LNCAP (cell line): ENCODE results near the gene ZNF407.

Experiments
- CTCF ChIP-seq: fragments of 450-650 bp; IDR thresholded peaks from 2 replicates; pipeline ENCODE4 v1.5.1; 2017; ENCODE audit warnings: mild to moderate bottlenecking

The ZNF407 gene

GRCh38 chr18:74942319-74942910 lies 344.7 kb downstream of the ZNF407 start:
- TF ChIP-seq CTCF, result no peak

- TF ChIP-seq CTCF, result no peak
Observed at GRCh38 chr18:74944676-74945075, 347.0 kb downstream of the ZNF407 start.

DNA sequence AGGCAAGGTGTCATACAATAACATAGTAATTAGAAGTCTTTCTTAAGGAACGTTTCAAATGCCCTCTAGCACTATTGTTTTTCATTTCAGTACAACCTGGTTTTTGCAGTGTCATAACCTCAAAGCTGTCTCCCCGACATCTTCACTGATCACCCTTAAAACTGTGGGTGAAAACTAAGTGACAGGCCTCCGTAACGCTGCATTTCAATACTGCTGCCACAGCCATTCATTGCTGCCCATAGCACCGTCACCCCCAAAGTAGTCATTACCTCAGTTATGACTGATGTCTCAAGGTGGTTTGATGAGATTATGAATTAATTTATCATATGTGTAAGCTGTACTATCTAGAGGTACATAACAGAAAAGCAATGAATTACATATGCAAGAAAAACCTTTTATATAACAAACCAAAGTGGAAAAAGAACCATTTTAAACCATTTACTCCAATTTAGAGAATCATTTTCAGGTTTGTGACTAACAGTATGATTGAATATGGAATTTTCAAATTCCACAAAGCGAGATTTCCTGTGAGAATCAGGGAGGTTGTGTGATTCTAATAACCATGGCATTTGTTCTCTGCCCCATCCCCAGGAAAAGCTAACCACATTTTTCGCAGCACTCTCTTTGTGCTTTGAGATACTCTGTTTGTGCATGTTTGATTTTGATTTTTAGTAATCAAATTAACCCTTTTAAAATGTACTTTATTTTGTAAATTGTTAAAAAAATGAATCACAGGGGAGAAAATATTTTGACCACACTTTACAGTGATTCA lies 348.3 kb downstream of the ZNF407 start:
- no peak for TF ChIP-seq CTCF

DNA sequence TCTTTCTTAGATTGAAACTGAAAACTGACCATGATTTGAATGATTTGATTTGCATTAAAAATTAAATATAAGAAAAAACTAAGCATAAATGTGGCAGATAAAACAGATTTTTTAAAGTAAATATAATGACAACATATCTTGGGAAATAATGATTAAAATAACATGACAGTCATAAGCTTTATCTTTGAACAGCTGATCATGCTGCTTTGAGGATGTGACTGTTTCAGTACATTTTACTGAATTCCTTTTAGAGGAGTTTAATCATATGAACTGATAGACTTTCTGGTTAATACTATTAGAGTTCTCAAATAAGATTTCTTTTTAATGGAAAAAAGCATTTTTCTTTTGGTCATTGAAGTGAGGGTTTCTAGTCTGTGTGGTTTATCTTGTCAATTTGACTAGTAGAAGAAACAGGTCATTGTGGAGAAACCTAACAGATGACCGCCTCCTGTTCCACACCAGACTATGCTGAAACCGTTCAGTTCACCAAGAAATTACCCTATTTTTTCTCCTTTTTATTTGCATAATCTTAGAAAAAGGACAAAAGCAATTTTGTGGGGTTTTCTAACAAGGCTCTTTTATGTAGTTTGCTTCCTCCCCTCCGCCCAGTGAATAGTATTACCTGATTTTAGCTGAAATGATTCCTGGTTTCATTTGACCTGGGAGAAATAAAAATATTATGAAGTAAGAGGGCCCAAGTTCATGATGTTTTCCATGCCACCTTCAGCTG lies 349.1 kb downstream of the ZNF407 start:
- no peak for TF ChIP-seq CTCF

DNA sequence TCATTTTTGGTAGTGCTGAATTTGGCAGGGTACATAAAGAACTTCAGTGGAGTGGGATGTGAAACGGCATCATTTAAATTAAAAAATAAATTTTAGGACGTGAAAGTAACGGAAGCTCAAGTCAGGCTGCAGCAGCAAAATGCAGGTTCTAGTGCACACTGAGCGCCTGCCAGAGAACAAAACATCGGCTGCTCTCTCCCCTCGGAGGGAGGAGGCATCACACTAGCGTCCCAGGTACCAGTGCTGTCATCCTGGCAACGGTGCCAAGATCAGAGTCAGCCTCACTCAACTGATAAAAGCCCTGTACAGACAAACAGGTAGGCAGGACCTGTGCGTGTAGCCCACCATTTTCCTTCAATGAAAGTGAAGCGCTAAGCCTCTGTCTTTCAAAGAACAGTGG lies 349.7 kb downstream of the ZNF407 start:
- no peak for TF ChIP-seq CTCF

DNA sequence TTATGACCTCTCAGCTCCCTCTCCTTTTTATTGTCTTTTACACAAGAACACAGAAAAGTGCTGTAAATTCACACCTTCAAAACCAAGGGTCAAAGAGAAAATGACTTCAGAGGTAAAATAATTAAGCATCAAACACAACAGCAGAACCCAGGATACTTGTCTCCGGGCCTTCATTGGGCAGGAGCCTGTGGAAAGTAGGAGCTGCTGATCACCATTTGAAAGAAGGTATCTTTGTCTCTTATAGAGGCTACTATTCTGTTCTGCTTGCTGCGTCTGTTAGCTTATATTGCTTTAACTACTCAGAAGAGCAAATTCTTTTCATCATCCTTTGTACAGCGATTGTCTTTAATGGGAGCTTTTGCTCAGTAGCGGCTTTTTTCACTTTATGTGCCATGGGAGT lies 350.2 kb downstream of the ZNF407 start:
- TF ChIP-seq CTCF, result no peak

GRCh38 chr18:74949611-74950010 lies 351.9 kb downstream of the ZNF407 start:
- no peak for TF ChIP-seq CTCF
